WTC11 (cell line): Measurements from ENCODE around the gene SYCP3. TPM values are rescaled to one million over a fixed set of nuclear protein-coding genes. Genes with fewer than 3 reads are reported as not detected.

Source experiments
- ATAC-seq: fragments of 200-7000 bp; cut with Tn5 transposase; 2 replicates; pipeline ENCODE4 v1.10.0; 2021; ENCODE audit warnings: mild to moderate bottlenecking, moderate library complexity
- CTCF ChIA-PET: fragments of 300-600 bp; sonication (Branson Sonifier 250); formaldehyde crosslinking; loops from one replicate; lab custom pipeline; 2021; ENCODE audit warnings: antibody characterized with exemption; lab: Charles Lee
- POLR2A ChIA-PET: fragments of 350-600 bp; sonication (Branson Sonifier 250); formaldehyde crosslinking; loops from one replicate; lab custom pipeline; 2021; ENCODE audit warnings: antibody characterized with exemption; lab: Charles Lee
- DNase-seq: peaks from one replicate; pipeline ENCODE4 v3.0.0; 2021; ENCODE audit warnings: low spot score
- H3K27ac Mint-ChIP-seq: 2 replicates; pipeline ENCODE4 v1.8.0; 2021; ENCODE audit warnings: mixed read lengths
- H3K27me3 Mint-ChIP-seq: 2 replicates; pipeline ENCODE4 v1.8.0; 2021; ENCODE audit warnings: low read depth, mild to moderate bottlenecking, moderate library complexity, mixed read lengths
- H3K36me3 Mint-ChIP-seq: 2 replicates; pipeline ENCODE4 v1.8.0; 2021; ENCODE audit warnings: mixed read lengths
- H3K4me1 Mint-ChIP-seq: 2 replicates; pipeline ENCODE4 v1.8.0; 2022; ENCODE audit warnings: mixed read lengths
- H3K4me3 Mint-ChIP-seq: 2 replicates; pipeline ENCODE4 v1.8.0; 2021; ENCODE audit warnings: mild to moderate bottlenecking, moderate library complexity, mixed read lengths
- H3K9me3 Mint-ChIP-seq: 2 replicates; pipeline ENCODE4 v1.8.0; 2021; ENCODE audit warnings: mixed read lengths
- CBFB ChIP-seq: sonication (generic); formaldehyde crosslinking; IDR thresholded peaks from 2 replicates; pipeline ENCODE4 v1.8.1; 2022; ENCODE audit warnings: mild to moderate bottlenecking, low read depth, missing genetic modification reagents
- FOXJ3 ChIP-seq: sonication (generic); formaldehyde crosslinking; IDR thresholded peaks from 2 replicates; pipeline ENCODE4 v1.9.0; 2021; ENCODE audit warnings: missing genetic modification reagents, mild to moderate bottlenecking, borderline replicate concordance
- FOXK1 ChIP-seq: sonication (generic); formaldehyde crosslinking; IDR thresholded peaks from 2 replicates; pipeline ENCODE4 v1.8.0; 2022; ENCODE audit warnings: mild to moderate bottlenecking, moderate library complexity, missing genetic modification reagents
- GABPB1 ChIP-seq: sonication (generic); formaldehyde crosslinking; IDR thresholded peaks from 2 replicates; pipeline ENCODE4 v1.8.1; 2023; ENCODE audit warnings: mild to moderate bottlenecking, missing genetic modification reagents
- GRHL2 ChIP-seq: fragments of 250-450 bp; sonication (Bioruptor Pico); IDR thresholded peaks from 2 replicates; pipeline ENCODE4 v1.8.0; 2022; ENCODE audit warnings: mild to moderate bottlenecking, moderate library complexity; ENCODE audit not compliant: insufficient replicate concordance, severe bottlenecking
- JUN ChIP-seq: sonication (generic); formaldehyde crosslinking; IDR thresholded peaks from 2 replicates; pipeline ENCODE4 v1.8.0; 2023; ENCODE audit warnings: mild to moderate bottlenecking, missing genetic modification reagents
- KAT7 ChIP-seq: sonication (generic); formaldehyde crosslinking; IDR thresholded peaks from 2 replicates; pipeline ENCODE4 v1.8.1; 2023; ENCODE audit warnings: missing genetic modification reagents, mild to moderate bottlenecking, borderline replicate concordance
- MXD4 ChIP-seq: fragments of 250-450 bp; sonication (Bioruptor Pico); IDR thresholded peaks from 2 replicates; pipeline ENCODE4 v1.8.0; 2021; ENCODE audit warnings: mild to moderate bottlenecking, moderate library complexity, borderline replicate concordance
- MYBL2 ChIP-seq: sonication (generic); formaldehyde crosslinking; IDR thresholded peaks from 2 replicates; pipeline ENCODE4 v1.8.1; 2023; ENCODE audit warnings: mild to moderate bottlenecking, moderate library complexity, missing genetic modification reagents
- NR1H2 ChIP-seq: sonication (generic); formaldehyde crosslinking; IDR thresholded peaks from 2 replicates; pipeline ENCODE4 v1.9.0; 2021; ENCODE audit warnings: mild to moderate bottlenecking, moderate library complexity, missing genetic modification reagents
- PRRX2 ChIP-seq: fragments of 250-450 bp; sonication (Bioruptor Pico); IDR thresholded peaks from 2 replicates; pipeline ENCODE4 v1.8.0; 2021; ENCODE audit warnings: mild to moderate bottlenecking
- SMAD3 ChIP-seq: sonication (generic); formaldehyde crosslinking; IDR thresholded peaks from 2 replicates; pipeline ENCODE4 v1.8.0; 2022; ENCODE audit warnings: missing genetic modification reagents, mild to moderate bottlenecking, borderline replicate concordance
- SOX15 ChIP-seq: fragments of 250-450 bp; sonication (Bioruptor Pico); IDR thresholded peaks from 2 replicates; pipeline ENCODE4 v1.9.0; 2021; ENCODE audit warnings: mild to moderate bottlenecking
- TCF7 ChIP-seq: sonication (generic); formaldehyde crosslinking; IDR thresholded peaks from 2 replicates; pipeline ENCODE4 v1.8.0; 2022; ENCODE audit warnings: mild to moderate bottlenecking, low read depth, missing genetic modification reagents, moderate library complexity
- ZNF138 ChIP-seq: sonication (generic); formaldehyde crosslinking; conservative IDR thresholded peaks from 2 replicates; pipeline ENCODE4 v1.8.1; 2022; ENCODE audit warnings: mild to moderate bottlenecking, moderate library complexity, missing genetic modification reagents
- ZNF232 ChIP-seq: sonication (generic); formaldehyde crosslinking; IDR thresholded peaks from 2 replicates; pipeline ENCODE4 v1.8.0; 2022; ENCODE audit warnings: mild to moderate bottlenecking, missing genetic modification reagents
- ZNF671 ChIP-seq: fragments of 250-450 bp; sonication (Bioruptor Pico); IDR thresholded peaks from 2 replicates; pipeline ENCODE4 v1.8.0; 2021; ENCODE audit warnings: mild to moderate bottlenecking
- total RNA-seq: library from RNA; stranded (reverse); gene quantifications from 3 replicates; pipeline ENCODE4 v1.2.3, GENCODE V29; 2021
- TF ChIP-seq, protein P1 (sequence below): fragments of 250-450 bp; sonication (Bioruptor Pico); IDR thresholded peaks from 2 replicates; pipeline ENCODE4 v1.9.0; 2021; ENCODE audit warnings: moderate library complexity, mild to moderate bottlenecking, inconsistent platforms, borderline replicate concordance
- TF ChIP-seq, protein P2 (sequence below): fragments of 250-450 bp; sonication (Bioruptor Pico); conservative IDR thresholded peaks from 2 replicates; pipeline ENCODE4 v1.9.0; 2021; ENCODE audit warnings: mild to moderate bottlenecking
- TF ChIP-seq, protein P3 (sequence below): sonication (generic); formaldehyde crosslinking; IDR thresholded peaks from 2 replicates; pipeline ENCODE4 v1.8.1; 2022; ENCODE audit warnings: mild to moderate bottlenecking, moderate library complexity, missing genetic modification reagents
- TF ChIP-seq, protein P4 (sequence below): sonication (generic); formaldehyde crosslinking; conservative IDR thresholded peaks from 2 replicates; pipeline ENCODE4 v1.8.1; 2023; ENCODE audit warnings: mild to moderate bottlenecking, low read depth, missing genetic modification reagents, moderate library complexity
- TF ChIP-seq, protein P5 (sequence below): sonication (generic); formaldehyde crosslinking; IDR thresholded peaks from 2 replicates; pipeline ENCODE4 v1.8.1; 2022; ENCODE audit warnings: mild to moderate bottlenecking, missing genetic modification reagents, moderate library complexity, borderline replicate concordance
- TF ChIP-seq, protein P6 (sequence below): sonication (generic); formaldehyde crosslinking; IDR thresholded peaks from 2 replicates; pipeline ENCODE4 v1.8.1; 2023; ENCODE audit warnings: mild to moderate bottlenecking, missing genetic modification reagents, moderate library complexity
- TF ChIP-seq, protein P7 (sequence below): sonication (generic); formaldehyde crosslinking; IDR thresholded peaks from 2 replicates; pipeline ENCODE4 v1.8.0; 2022; ENCODE audit warnings: mild to moderate bottlenecking, missing genetic modification reagents
- TF ChIP-seq, protein P8 (sequence below): sonication (generic); formaldehyde crosslinking; IDR thresholded peaks from 2 replicates; pipeline ENCODE4 v1.8.0; 2022; ENCODE audit warnings: mild to moderate bottlenecking, missing genetic modification reagents
- TF ChIP-seq, protein P9 (sequence below): sonication (generic); formaldehyde crosslinking; IDR thresholded peaks from 2 replicates; pipeline ENCODE4 v1.8.0; 2022; ENCODE audit warnings: mild to moderate bottlenecking, missing genetic modification reagents

SYCP3 gene
- total RNA-seq, 1 experiment from 2014 or later: 0.15 TPM

DNA sequence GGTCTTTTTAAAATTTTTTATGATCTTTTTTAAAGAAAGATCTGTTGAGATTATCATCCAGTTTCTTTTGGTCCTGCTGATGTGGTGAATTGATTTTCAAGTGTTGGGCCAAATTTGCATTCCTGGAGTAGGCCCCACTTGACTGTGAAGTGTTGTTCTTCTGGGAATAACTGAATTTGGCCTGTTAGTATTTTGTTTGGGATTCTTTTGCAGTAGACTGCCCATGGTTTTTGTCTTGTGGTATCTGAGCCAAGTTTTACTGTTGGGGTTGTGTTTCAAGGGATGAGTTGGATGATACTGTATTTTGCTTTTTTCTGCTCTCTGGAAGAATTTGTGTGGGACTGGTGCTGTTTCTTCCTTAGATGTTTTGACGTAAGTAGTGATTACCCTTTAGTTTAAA, 4.0 kb upstream of the SYCP3 start (continued):
- TF ChIP-seq, protein P1, sequence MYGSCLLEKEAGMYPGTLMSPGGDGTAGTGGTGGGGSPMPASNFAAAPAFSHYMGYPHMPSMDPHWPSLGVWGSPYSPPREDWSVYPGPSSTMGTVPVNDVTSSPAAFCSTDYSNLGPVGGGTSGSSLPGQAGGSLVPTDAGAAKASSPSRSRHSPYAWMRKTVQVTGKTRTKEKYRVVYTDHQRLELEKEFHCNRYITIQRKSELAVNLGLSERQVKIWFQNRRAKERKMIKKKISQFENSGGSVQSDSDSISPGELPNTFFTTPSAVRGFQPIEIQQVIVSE (CRISPR knock-in tag): no peak
- TF ChIP-seq JUN (no peak), ZNF671 (CRISPR knock-in tag) (no peak), SMAD3 (CRISPR knock-in tag) (no peak), ZNF232 (CRISPR knock-in tag) (no peak), KAT7 (CRISPR knock-in tag) (no peak), NR1H2 (CRISPR knock-in tag) (no peak), FOXJ3 (CRISPR knock-in tag) (no peak), GABPB1 (no peak), TCF7 (no peak), SOX15 (CRISPR knock-in tag) (no peak)
- TF ChIP-seq, protein P2, sequence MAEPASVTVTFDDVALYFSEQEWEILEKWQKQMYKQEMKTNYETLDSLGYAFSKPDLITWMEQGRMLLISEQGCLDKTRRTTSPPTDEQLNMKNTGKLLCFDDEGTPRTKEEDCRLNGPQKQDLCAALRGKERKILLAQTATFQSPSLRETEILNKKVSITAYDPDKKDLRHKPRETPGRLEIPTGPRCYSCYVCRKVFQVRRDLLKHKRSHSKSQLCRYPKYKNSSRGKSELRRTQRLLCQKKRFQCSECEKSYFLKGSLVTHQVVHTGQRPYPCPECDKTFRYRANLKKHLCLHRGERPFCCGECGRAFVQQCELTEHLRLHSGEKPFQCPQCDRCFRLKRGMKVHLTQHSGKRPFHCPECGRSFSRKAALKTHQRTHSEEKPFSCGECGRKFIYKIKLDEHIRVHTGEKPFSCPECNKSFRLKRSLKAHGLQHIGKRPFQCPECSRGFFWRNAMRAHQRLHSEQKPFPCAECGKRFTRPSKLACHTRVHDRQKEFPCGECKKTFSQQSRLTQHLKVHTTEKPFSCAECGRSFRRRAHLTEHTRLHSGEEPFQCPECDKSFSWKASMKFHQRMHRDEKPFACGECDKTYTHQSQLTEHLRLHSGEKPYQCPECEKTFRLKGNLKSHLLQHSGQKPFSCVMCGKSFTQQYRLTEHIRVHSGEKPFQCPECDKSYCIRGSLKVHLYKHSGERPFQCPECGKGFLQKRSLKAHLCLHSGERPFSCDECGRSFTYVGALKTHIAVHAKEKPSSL (CRISPR knock-in tag): no peak
- TF ChIP-seq, protein P3, sequence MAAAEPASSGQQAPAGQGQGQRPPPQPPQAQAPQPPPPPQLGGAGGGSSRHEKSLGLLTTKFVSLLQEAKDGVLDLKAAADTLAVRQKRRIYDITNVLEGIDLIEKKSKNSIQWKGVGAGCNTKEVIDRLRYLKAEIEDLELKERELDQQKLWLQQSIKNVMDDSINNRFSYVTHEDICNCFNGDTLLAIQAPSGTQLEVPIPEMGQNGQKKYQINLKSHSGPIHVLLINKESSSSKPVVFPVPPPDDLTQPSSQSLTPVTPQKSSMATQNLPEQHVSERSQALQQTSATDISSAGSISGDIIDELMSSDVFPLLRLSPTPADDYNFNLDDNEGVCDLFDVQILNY: no peak

DNA sequence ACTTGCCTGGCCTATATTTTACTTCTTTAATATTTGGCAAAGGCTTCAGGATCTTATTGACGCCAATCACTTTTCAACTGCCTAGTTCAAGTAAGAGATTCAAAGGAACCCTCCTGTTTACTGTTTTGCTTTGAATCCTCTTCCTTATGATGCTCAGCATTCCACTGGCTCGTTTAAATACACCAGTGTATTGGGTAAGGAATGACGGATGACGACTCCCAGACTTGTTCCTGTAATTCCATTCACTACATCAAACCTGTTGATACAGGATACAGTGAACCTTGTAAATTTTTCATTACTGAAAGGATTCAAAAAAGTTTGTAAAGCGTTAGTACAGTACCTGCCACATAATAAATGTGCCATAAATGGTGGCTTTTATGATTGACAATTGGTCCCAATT, 1.7 kb upstream of the SYCP3 start:
- Mint-ChIP-seq H3K27me3 (no peaks in the 10 kb centered on the region), H3K4me3 (no peak overlapping the region), H3K27ac (no peak overlapping the region), H3K9me3 (no peaks in the 10 kb centered on the region), H3K4me1 (no peaks in the 10 kb centered on the region), H3K36me3 (0 out of 2 replicates have a peak, but pooled peaks cover 3% of the 10 kb centered on the region)
- DNase-seq (no peak), ATAC-seq (no peak)
- ChIA-PET CTCF (no interaction called here), POLR2A (no interaction called here)
- TF ChIP-seq, protein P4, sequence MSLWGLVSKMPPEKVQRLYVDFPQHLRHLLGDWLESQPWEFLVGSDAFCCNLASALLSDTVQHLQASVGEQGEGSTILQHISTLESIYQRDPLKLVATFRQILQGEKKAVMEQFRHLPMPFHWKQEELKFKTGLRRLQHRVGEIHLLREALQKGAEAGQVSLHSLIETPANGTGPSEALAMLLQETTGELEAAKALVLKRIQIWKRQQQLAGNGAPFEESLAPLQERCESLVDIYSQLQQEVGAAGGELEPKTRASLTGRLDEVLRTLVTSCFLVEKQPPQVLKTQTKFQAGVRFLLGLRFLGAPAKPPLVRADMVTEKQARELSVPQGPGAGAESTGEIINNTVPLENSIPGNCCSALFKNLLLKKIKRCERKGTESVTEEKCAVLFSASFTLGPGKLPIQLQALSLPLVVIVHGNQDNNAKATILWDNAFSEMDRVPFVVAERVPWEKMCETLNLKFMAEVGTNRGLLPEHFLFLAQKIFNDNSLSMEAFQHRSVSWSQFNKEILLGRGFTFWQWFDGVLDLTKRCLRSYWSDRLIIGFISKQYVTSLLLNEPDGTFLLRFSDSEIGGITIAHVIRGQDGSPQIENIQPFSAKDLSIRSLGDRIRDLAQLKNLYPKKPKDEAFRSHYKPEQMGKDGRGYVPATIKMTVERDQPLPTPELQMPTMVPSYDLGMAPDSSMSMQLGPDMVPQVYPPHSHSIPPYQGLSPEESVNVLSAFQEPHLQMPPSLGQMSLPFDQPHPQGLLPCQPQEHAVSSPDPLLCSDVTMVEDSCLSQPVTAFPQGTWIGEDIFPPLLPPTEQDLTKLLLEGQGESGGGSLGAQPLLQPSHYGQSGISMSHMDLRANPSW: no peak
- TF ChIP-seq MYBL2 (CRISPR knock-in tag) (no peak), CBFB (CRISPR knock-in tag) (no peak), ZNF138 (CRISPR knock-in tag) (no peak), FOXK1 (no peak), PRRX2 (CRISPR knock-in tag) (no peak), GRHL2 (CRISPR knock-in tag) (no peak), ZNF671 (CRISPR knock-in tag) (no peak), MXD4 (CRISPR knock-in tag) (no peak), KAT7 (CRISPR knock-in tag) (no peak)
- TF ChIP-seq, protein P5, sequence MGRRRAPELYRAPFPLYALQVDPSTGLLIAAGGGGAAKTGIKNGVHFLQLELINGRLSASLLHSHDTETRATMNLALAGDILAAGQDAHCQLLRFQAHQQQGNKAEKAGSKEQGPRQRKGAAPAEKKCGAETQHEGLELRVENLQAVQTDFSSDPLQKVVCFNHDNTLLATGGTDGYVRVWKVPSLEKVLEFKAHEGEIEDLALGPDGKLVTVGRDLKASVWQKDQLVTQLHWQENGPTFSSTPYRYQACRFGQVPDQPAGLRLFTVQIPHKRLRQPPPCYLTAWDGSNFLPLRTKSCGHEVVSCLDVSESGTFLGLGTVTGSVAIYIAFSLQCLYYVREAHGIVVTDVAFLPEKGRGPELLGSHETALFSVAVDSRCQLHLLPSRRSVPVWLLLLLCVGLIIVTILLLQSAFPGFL (CRISPR knock-in tag): no peak
- TF ChIP-seq, protein P6, sequence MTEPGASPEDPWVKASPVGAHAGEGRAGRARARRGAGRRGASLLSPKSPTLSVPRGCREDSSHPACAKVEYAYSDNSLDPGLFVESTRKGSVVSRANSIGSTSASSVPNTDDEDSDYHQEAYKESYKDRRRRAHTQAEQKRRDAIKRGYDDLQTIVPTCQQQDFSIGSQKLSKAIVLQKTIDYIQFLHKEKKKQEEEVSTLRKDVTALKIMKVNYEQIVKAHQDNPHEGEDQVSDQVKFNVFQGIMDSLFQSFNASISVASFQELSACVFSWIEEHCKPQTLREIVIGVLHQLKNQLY: no peak
- TF ChIP-seq, protein P7, sequence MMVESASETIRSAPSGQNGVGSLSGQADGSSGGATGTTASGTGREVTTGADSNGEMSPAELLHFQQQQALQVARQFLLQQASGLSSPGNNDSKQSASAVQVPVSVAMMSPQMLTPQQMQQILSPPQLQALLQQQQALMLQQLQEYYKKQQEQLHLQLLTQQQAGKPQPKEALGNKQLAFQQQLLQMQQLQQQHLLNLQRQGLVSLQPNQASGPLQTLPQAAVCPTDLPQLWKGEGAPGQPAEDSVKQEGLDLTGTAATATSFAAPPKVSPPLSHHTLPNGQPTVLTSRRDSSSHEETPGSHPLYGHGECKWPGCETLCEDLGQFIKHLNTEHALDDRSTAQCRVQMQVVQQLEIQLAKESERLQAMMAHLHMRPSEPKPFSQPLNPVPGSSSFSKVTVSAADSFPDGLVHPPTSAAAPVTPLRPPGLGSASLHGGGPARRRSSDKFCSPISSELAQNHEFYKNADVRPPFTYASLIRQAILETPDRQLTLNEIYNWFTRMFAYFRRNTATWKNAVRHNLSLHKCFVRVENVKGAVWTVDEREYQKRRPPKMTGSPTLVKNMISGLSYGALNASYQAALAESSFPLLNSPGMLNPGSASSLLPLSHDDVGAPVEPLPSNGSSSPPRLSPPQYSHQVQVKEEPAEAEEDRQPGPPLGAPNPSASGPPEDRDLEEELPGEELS (CRISPR knock-in tag): no peak
- TF ChIP-seq, protein P8, sequence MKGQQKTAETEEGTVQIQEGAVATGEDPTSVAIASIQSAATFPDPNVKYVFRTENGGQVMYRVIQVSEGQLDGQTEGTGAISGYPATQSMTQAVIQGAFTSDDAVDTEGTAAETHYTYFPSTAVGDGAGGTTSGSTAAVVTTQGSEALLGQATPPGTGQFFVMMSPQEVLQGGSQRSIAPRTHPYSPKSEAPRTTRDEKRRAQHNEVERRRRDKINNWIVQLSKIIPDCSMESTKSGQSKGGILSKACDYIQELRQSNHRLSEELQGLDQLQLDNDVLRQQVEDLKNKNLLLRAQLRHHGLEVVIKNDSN (CRISPR knock-in tag): no peak
- TF ChIP-seq, protein P9, sequence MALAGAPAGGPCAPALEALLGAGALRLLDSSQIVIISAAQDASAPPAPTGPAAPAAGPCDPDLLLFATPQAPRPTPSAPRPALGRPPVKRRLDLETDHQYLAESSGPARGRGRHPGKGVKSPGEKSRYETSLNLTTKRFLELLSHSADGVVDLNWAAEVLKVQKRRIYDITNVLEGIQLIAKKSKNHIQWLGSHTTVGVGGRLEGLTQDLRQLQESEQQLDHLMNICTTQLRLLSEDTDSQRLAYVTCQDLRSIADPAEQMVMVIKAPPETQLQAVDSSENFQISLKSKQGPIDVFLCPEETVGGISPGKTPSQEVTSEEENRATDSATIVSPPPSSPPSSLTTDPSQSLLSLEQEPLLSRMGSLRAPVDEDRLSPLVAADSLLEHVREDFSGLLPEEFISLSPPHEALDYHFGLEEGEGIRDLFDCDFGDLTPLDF (CRISPR knock-in tag): no peak
